Measurements from ENCODE around the gene POLR1E. TPM values are rescaled to one million over a fixed set of nuclear protein-coding genes. Genes with fewer than 3 reads are reported as not detected.

The POLR1E gene
- total and polyA plus RNA-seq, 9 of the 15 experiments (the other 6 are each of a cell fraction or from before 2014, with no cell fraction given) = 18.9 to 102 (median 74.4) TPM

DNA sequence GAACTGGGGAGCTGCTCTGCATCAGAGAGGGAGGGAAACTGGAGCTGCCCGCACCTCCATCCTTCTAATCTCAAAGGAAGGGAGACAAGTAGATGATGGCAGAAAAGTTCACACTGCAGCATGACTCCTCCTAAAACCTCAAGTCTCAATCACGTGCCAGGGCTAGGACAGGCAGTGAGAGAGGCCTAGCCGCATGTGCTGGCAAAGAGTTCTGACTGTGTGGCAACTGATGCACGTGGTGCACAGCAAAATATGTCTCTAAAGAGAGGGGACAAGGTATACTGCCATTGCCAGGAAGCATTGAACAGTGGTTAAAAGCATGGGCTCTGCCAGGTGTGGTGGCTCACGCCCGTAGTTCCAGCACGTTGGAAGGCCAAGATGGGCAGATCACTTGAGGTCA lies 52.4 kb downstream of the POLR1E start:
- no peak for DNase-seq (ENCODE audit: extremely low read depth in 1 of 4, low spot score in 3 of 4)
- no peak overlapping the region for H3K27ac ChIP-seq (ENCODE audit: extremely low read depth, low read depth, low read length)
- ATAC-seq = no peak
- ChIA-PET CTCF (ENCODE audit: low intra/inter-chr PET ratio) (no interaction called here), POLR2A (no interaction called here)
- H3K4me3 ChIP-seq = no peak overlapping the region
- no peak overlapping the region for H2AFZ ChIP-seq (ENCODE audit: low read depth, low read length)
- H3K36me3 ChIP-seq (ENCODE audit: control insufficient read depth, insufficient read depth, low read length) = peaks cover 31% of the 10 kb centered on the region; the same call in 2 of the 3 replicates
- no peaks in the 10 kb centered on the region for H3K79me2 ChIP-seq (ENCODE audit: control insufficient read depth, insufficient read depth, low read length)
- H3K9ac ChIP-seq (ENCODE audit: insufficient read depth in 1 of 2, low read depth in 2 of 2, low read length in 2 of 2) = no peak overlapping the region
- no peaks in the 10 kb centered on the region for H3K4me1 ChIP-seq (replicated peaks in 1 of 2; ENCODE audit: control insufficient read depth in 2 of 2, insufficient read depth in 2 of 2, low read length in 2 of 2)
- no TSS peak for BruUV-seq (replicated peaks)
- FAIRE-seq = no peak
- 75% methylated on average over 7 of the region's 7 CpGs for WGBS (ENCODE audit: insufficient coverage, low coverage, missing lambda C conversion rate)
- no peak overlapping the region for H3K4me2 ChIP-seq (ENCODE audit: insufficient read depth, low read length)
- 0 out of 2 replicates have a peak, but pooled peaks cover 6% of the 10 kb centered on the region for H4K20me1 ChIP-seq (replicated peaks; ENCODE audit: control insufficient read depth, insufficient read depth, low read length)
- no peaks in the 10 kb centered on the region for H3K9me1 ChIP-seq (ENCODE audit: control insufficient read depth, insufficient read depth, low read length)
- in situ Hi-C loops (cut with MboI) = no loop called here
- no peaks in the 10 kb centered on the region for H3K9me3 ChIP-seq (replicated peaks; ENCODE audit: control insufficient read depth, insufficient read depth, low read depth, low read length)
- intact Hi-C loops (cut with micrococcal nuclease) = no loop called here
- TF ChIP-seq ZC3H8 (IDR thresholded peaks at IDR 0.05) (no peak), NFRKB (IDR thresholded peaks at IDR 0.05; ENCODE audit: low read depth) (no peak), ZNF23 (CRISPR knock-in tag; IDR thresholded peaks at IDR 0.05) (no peak), U2AF2 (optimal IDR thresholded peaks at IDR 0.05; ENCODE audit: low read depth, low read length) (no peak)
- TF ChIP-seq, protein P1, sequence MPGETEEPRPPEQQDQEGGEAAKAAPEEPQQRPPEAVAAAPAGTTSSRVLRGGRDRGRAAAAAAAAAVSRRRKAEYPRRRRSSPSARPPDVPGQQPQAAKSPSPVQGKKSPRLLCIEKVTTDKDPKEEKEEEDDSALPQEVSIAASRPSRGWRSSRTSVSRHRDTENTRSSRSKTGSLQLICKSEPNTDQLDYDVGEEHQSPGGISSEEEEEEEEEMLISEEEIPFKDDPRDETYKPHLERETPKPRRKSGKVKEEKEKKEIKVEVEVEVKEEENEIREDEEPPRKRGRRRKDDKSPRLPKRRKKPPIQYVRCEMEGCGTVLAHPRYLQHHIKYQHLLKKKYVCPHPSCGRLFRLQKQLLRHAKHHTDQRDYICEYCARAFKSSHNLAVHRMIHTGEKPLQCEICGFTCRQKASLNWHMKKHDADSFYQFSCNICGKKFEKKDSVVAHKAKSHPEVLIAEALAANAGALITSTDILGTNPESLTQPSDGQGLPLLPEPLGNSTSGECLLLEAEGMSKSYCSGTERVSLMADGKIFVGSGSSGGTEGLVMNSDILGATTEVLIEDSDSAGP (CRISPR knock-in tag; IDR thresholded peaks at IDR 0.05) = no peak
- no peaks in the 10 kb centered on the region for H3K27me3 ChIP-seq (ENCODE audit: control insufficient read depth in 2 of 2, insufficient read depth in 2 of 2, low read length in 2 of 2)

DNA sequence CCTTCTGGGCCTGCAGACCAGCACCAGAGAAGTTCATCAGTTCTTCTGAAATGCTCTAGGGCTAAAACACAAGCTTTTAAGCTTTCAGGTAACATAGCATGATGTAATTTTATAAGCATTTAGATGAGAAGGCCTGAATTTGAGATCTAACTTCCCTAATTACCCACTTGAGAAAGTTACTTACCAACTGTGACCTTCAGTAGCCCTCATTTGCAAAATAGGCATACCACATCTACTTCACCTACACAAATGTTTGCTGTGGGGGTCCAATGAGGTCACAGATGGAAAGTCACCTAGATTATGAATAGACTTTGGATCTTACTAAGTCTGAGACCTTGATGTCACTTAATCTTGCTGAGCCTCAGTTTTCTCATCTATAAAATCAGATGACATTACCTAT lies 53.9 kb downstream of the POLR1E start:
- BruUV-seq (replicated peaks) = no TSS peak
- FAIRE-seq = no peak

More for the DNA sequence above, 53.9 kb downstream of the POLR1E start:
- intact Hi-C loops (cut with micrococcal nuclease) = no loop called here
- Histone ChIP-seq H3K4me1 (replicated peaks in 1 of 2; ENCODE audit: control insufficient read depth in 2 of 2, insufficient read depth in 2 of 2, low read length in 2 of 2) (no peaks in the 10 kb centered on the region), H3K27me3 (ENCODE audit: control insufficient read depth in 2 of 2, insufficient read depth in 2 of 2, low read length in 2 of 2) (no peaks in the 10 kb centered on the region), H3K4me3 (no peak overlapping the region), H3K27ac (ENCODE audit: extremely low read depth, low read depth, low read length) (no peak overlapping the region), H3K4me2 (ENCODE audit: insufficient read depth, low read length) (no peak overlapping the region), H3K79me2 (ENCODE audit: control insufficient read depth, insufficient read depth, low read length) (no peaks in the 10 kb centered on the region), H3K9me3 (replicated peaks; ENCODE audit: control insufficient read depth, insufficient read depth, low read depth, low read length) (no peaks in the 10 kb centered on the region), H3K9ac (ENCODE audit: insufficient read depth in 1 of 2, low read depth in 2 of 2, low read length in 2 of 2) (no peak overlapping the region), H3K9me1 (ENCODE audit: control insufficient read depth, insufficient read depth, low read length) (no peaks in the 10 kb centered on the region), H4K20me1 (replicated peaks; ENCODE audit: control insufficient read depth, insufficient read depth, low read length) (0 out of 2 replicates have a peak, but pooled peaks cover 2% of the 10 kb centered on the region), H3K36me3 (ENCODE audit: control insufficient read depth, insufficient read depth, low read length) (peaks cover 31% of the 10 kb centered on the region; the same call in 2 of the 3 replicates), H2AFZ (ENCODE audit: low read depth, low read length) (no peak overlapping the region)
- CTCF ChIA-PET (ENCODE audit: low intra/inter-chr PET ratio) = no interaction called here
- in situ Hi-C loops (cut with MboI) = no loop called here
- POLR2A ChIA-PET = no interaction called here
- ATAC-seq (no peak), DNase-seq (ENCODE audit: extremely low read depth in 1 of 4, low spot score in 3 of 4) (no peak)
- TF ChIP-seq, protein P2, sequence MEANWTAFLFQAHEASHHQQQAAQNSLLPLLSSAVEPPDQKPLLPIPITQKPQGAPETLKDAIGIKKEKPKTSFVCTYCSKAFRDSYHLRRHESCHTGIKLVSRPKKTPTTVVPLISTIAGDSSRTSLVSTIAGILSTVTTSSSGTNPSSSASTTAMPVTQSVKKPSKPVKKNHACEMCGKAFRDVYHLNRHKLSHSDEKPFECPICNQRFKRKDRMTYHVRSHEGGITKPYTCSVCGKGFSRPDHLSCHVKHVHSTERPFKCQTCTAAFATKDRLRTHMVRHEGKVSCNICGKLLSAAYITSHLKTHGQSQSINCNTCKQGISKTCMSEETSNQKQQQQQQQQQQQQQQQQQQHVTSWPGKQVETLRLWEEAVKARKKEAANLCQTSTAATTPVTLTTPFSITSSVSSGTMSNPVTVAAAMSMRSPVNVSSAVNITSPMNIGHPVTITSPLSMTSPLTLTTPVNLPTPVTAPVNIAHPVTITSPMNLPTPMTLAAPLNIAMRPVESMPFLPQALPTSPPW (CRISPR knock-in tag; IDR thresholded peaks at IDR 0.05) = no peak
- TF ChIP-seq FOXK1 (CRISPR knock-in tag; IDR thresholded peaks at IDR 0.05; ENCODE audit: borderline replicate concordance) = no peak
- TF ChIP-seq HDGF (IDR thresholded peaks at IDR 0.05) = no peak
- TF ChIP-seq CBFA2T2 (conservative IDR thresholded peaks at IDR 0.05) = no peak
- no peak for TF ChIP-seq MEF2D (tag; conservative IDR thresholded peaks at IDR 0.05; ENCODE audit: low read depth)
- no peak for TF ChIP-seq FOSL1 (tag; conservative IDR thresholded peaks at IDR 0.05)
- TF ChIP-seq, protein P3, sequence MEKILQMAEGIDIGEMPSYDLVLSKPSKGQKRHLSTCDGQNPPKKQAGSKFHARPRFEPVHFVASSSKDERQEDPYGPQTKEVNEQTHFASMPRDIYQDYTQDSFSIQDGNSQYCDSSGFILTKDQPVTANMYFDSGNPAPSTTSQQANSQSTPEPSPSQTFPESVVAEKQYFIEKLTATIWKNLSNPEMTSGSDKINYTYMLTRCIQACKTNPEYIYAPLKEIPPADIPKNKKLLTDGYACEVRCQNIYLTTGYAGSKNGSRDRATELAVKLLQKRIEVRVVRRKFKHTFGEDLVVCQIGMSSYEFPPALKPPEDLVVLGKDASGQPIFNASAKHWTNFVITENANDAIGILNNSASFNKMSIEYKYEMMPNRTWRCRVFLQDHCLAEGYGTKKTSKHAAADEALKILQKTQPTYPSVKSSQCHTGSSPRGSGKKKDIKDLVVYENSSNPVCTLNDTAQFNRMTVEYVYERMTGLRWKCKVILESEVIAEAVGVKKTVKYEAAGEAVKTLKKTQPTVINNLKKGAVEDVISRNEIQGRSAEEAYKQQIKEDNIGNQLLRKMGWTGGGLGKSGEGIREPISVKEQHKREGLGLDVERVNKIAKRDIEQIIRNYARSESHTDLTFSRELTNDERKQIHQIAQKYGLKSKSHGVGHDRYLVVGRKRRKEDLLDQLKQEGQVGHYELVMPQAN (IDR thresholded peaks at IDR 0.05; ENCODE audit: borderline replicate concordance) = no peak
- no peak for TF ChIP-seq NEUROD1 (IDR thresholded peaks at IDR 0.05; ENCODE audit: borderline replicate concordance, low read depth, low read length, partially characterized antibody)

All from K562 (cell line).